Endothelial cell of umbilical vein (primary cell): ENCODE measurements around the gene CCDC136. TPM values are rescaled to one million over a fixed set of nuclear protein-coding genes. Genes with fewer than 3 reads are reported as not detected.

Experiments
- BruUV-seq: library from RNA; stranded (reverse); fragments of 400-500 nt; replicated peaks from 2 replicates; lab custom pipeline; 2021; lab: Mats Ljungman, UMichigan
- CTCF ChIA-PET: fragments of 300-600, 350-600 bp; sonication (Branson Sonifier 250); formaldehyde crosslinking; loops from one replicate; lab custom pipeline; 2021; ENCODE audit warnings: antibody characterized with exemption, inconsistent platforms; lab: Charles Lee
- POLR2A ChIA-PET: fragments of 300-600, 350-600 bp; sonication (Branson Sonifier 250); formaldehyde crosslinking; loops from one replicate; lab custom pipeline; 2021; ENCODE audit warnings: antibody characterized with exemption, inconsistent platforms; lab: Charles Lee
- DNase-seq: peaks from one replicate; pipeline ENCODE4 v3.0.0-alpha.2; 2011; ENCODE audit warnings: low read depth, low spot score
- FAIRE-seq: peaks from 2 replicates; lab custom pipeline; 2011; peaks lifted over from hg19 to GRCh38; lab: Jason Lieb, UNC
- H2AFZ ChIP-seq: 2 replicates; pipeline ENCODE4 v1.6.0; 2012; ENCODE audit warnings: low read depth, low read length, control low read depth, inconsistent platforms
- H3K27ac ChIP-seq: 2 replicates; pipeline ENCODE4 v1.5.1; 2011; ENCODE audit warnings: low read depth, mild to moderate bottlenecking, control low read depth, low read length, moderate library complexity; ENCODE audit not compliant: insufficient read depth
- H3K27me3 ChIP-seq, 2 experiments: 2 replicates each; pipeline versions ENCODE4 v1.6.0 to v1.6.1; 2011; ENCODE audit warnings: low read length in 2 of 2, mixed read lengths in 1 of 2; ENCODE audit not compliant: control insufficient read depth in 2 of 2, insufficient read depth in 2 of 2
- H3K36me3 ChIP-seq, 2 experiments: 2 replicates in 1 of 2; 3 replicates in 1 of 2; pipeline ENCODE4 v1.5.1; 2011; ENCODE audit warnings: low read length in 2 of 2, mild to moderate bottlenecking in 1 of 2, moderate library complexity in 1 of 2; ENCODE audit not compliant: control insufficient read depth in 2 of 2, insufficient read depth in 2 of 2; ENCODE audit errors: extremely low read depth in 1 of 2
- H3K4me1 ChIP-seq: 3 replicates; pipeline ENCODE4 v1.5.1; 2011; ENCODE audit warnings: mild to moderate bottlenecking, low read length; ENCODE audit not compliant: control insufficient read depth, insufficient read depth; ENCODE audit errors: extremely low read depth
- H3K4me2 ChIP-seq: 2 replicates; pipeline ENCODE4 v1.6.1; 2011; ENCODE audit warnings: low read length, control low read depth, mixed read lengths; ENCODE audit not compliant: insufficient read depth
- H3K4me3 ChIP-seq, 3 experiments: fragments of 200-600 bp in 1 of 3; sonication (generic), shearing (Covaris generic) in 1 of 3; replicated peaks in 1 of 3; 2 replicates each; pipeline ENCODE4 v1.5.1; 2011 to 2016; ENCODE audit warnings: control low read depth in 3 of 3, low read length in 3 of 3, mild to moderate bottlenecking in 2 of 3, inconsistent platforms in 1 of 3, low read depth in 1 of 3, moderate library complexity in 1 of 3; ENCODE audit not compliant: insufficient read depth in 1 of 3
- H3K79me2 ChIP-seq: 2 replicates; pipeline ENCODE4 v1.6.0; 2012; ENCODE audit warnings: low read length, inconsistent platforms; ENCODE audit not compliant: control insufficient read depth, insufficient read depth
- H3K9ac ChIP-seq: replicated peaks from 2 replicates; pipeline ENCODE3; 2011; ENCODE audit warnings: low read length, control low read depth; ENCODE audit not compliant: insufficient read depth; ENCODE audit errors: extremely low read depth
- H3K9me1 ChIP-seq: replicated peaks from 3 replicates; pipeline ENCODE4 v1.6.0; 2011; ENCODE audit warnings: mild to moderate bottlenecking, low read length; ENCODE audit not compliant: control insufficient read depth, insufficient read depth; ENCODE audit errors: extremely low read depth
- H3K9me3 ChIP-seq: replicated peaks from 2 replicates; pipeline ENCODE4 v1.5.1; 2012; ENCODE audit warnings: low read length, inconsistent platforms; ENCODE audit not compliant: control insufficient read depth, insufficient read depth
- H4K20me1 ChIP-seq: replicated peaks from 2 replicates; pipeline ENCODE3; 2011; ENCODE audit warnings: mild to moderate bottlenecking, low read length; ENCODE audit not compliant: control insufficient read depth, insufficient read depth; ENCODE audit errors: extremely low read depth
- EZH2 ChIP-seq: IDR thresholded peaks from 2 replicates; pipeline ENCODE4 v1.6.1; 2012; ENCODE audit warnings: borderline replicate concordance, low read depth, mild to moderate bottlenecking, moderate library complexity, low read length, inconsistent platforms; ENCODE audit not compliant: severe bottlenecking
- FOS ChIP-seq: IDR thresholded peaks from 2 replicates; pipeline ENCODE4 v1.6.1; 2011; ENCODE audit warnings: mild to moderate bottlenecking, low read length, moderate library complexity, borderline replicate concordance; ENCODE audit not compliant: insufficient read depth
- GATA2 ChIP-seq: IDR thresholded peaks from 2 replicates; pipeline ENCODE4 v1.7.0; 2011; ENCODE audit warnings: low read depth, mild to moderate bottlenecking, moderate library complexity, mixed read lengths, low read length; ENCODE audit not compliant: insufficient read length, insufficient read depth
- JUN ChIP-seq: IDR thresholded peaks from 2 replicates; pipeline ENCODE4 v1.6.1; 2011; ENCODE audit warnings: borderline replicate concordance, low read depth; ENCODE audit not compliant: insufficient read length, insufficient read depth
- MYC ChIP-seq: IDR thresholded peaks from one replicate; pipeline ENCODE4 v1.6.1; 2011; ENCODE audit warnings: mild to moderate bottlenecking, low read depth, low read length
- POLR2A ChIP-seq: IDR thresholded peaks from 2 replicates; pipeline ENCODE4 v1.6.1; 2012; ENCODE audit warnings: low read depth, mild to moderate bottlenecking, control low read depth, low read length
- POLR2AphosphoS5 ChIP-seq: IDR thresholded peaks from 2 replicates; pipeline ENCODE4 v1.6.1; 2012; ENCODE audit warnings: low read depth, mild to moderate bottlenecking, control low read depth, low read length, moderate library complexity; ENCODE audit not compliant: insufficient read depth
- dilution Hi-C: fragments of 300-500 bp; cut with MboI; formaldehyde crosslinking; loops from one replicate; pipeline ENCODE4 v1.15.0; 2019; ENCODE audit warnings: low sequenced_read_pairs; ENCODE audit not compliant: extremely low pct_ligation_motif_present
- intact Hi-C: fragments of 100-400 bp; cut with micrococcal nuclease; formaldehyde crosslinking; loops from one replicate; pipeline ENCODE4 v1.10.0; 2022
- polyA plus RNA-seq, 4 experiments: library from polyadenylated mRNA; depleted of rRNA in 3 of 4; stranded (reverse) in 3 of 4; unstranded in 1 of 4; fragments of >200 nt; gene quantifications; 2 replicates each; pipeline versions ENCODE4 v1.2.1 to v1.2.3, GENCODE V29; 2011 to 2012; ENCODE audit warnings: missing spikeins in 1 of 4
- total RNA-seq: library from RNA; stranded (reverse); gene quantifications from 2 replicates; pipeline ENCODE4 v1.2.3, GENCODE V29; 2021
- TF ChIP-seq, protein P1 (sequence below): IDR thresholded peaks from 2 replicates; pipeline ENCODE4 v1.6.1; 2011; ENCODE audit not compliant: insufficient read depth, insufficient read length
- TF ChIP-seq, protein P2 (sequence below), 2 donors: IDR thresholded peaks; 1 replicate in 1 of 2; 2 replicates in 1 of 2; pipeline ENCODE4 v1.5.1; 2011; ENCODE audit warnings: low read length in 2 of 2, mild to moderate bottlenecking in 2 of 2, moderate library complexity in 2 of 2, control low read depth in 1 of 2, inconsistent platforms in 1 of 2, low read depth in 1 of 2; ENCODE audit not compliant: insufficient read depth in 1 of 2; ENCODE audit errors: extremely low read depth in 1 of 2

CCDC136 gene
- total and polyA plus RNA-seq, 2 donors (not counting 3 experiments of a cell fraction or from before 2014, with no cell fraction given) = 1.8 to 3.3 TPM

DNA sequence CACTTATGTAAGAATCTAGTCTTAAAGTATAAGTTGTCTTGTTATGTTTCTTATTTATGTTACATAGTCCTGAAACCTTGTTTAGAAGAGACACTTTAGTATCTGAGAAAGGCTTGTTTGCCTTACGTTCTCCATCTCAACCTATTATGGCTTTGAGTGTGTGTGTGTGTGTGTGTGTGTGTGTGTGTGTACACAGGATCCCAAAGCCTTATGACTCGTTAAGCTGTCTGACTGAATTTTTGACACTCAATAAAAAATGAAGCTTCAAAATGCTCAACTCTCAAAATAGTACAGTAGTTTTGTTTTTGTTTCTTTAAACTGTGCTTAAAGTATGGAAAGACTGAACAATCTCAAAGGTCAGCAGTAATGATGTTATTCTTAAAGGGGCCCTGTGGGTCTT, 34.6 kb upstream of the CCDC136 start:
- no peaks in the 10 kb centered on the region for H3K4me1 ChIP-seq
- H3K9me3 ChIP-seq = no peaks in the 10 kb centered on the region
- no peak overlapping the region for H3K4me2 ChIP-seq
- dilution Hi-C loops (no loop called here), intact Hi-C loops (no loop called here)
- FAIRE-seq (no peak), DNase-seq (no peak)
- no TSS peak for BruUV-seq
- H3K4me3 ChIP-seq = no peak overlapping the region
- H3K9me1 ChIP-seq = peaks cover 2% of the 10 kb centered on the region
- ChIA-PET CTCF (interaction anchor here (0.6 to 1.8 kb wide), 2 partner anchors 19 to 412 kb away, joined by 3 to 5 read pairs; partner anchors contain the start of gene CALU), POLR2A (no interaction called here)
- H3K36me3 ChIP-seq = peaks cover 18 to 35% of the 10 kb centered on the region in 2 experiments
- H3K27ac ChIP-seq = no peak overlapping the region
- no peak overlapping the region for H3K9ac ChIP-seq
- no peak for TF ChIP-seq POLR2A
- TF ChIP-seq GATA2 = no peak
- TF ChIP-seq MYC = no peak
- TF ChIP-seq, protein P1, sequence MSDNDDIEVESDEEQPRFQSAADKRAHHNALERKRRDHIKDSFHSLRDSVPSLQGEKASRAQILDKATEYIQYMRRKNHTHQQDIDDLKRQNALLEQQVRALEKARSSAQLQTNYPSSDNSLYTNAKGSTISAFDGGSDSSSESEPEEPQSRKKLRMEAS = no peak
- TF ChIP-seq, protein P2, sequence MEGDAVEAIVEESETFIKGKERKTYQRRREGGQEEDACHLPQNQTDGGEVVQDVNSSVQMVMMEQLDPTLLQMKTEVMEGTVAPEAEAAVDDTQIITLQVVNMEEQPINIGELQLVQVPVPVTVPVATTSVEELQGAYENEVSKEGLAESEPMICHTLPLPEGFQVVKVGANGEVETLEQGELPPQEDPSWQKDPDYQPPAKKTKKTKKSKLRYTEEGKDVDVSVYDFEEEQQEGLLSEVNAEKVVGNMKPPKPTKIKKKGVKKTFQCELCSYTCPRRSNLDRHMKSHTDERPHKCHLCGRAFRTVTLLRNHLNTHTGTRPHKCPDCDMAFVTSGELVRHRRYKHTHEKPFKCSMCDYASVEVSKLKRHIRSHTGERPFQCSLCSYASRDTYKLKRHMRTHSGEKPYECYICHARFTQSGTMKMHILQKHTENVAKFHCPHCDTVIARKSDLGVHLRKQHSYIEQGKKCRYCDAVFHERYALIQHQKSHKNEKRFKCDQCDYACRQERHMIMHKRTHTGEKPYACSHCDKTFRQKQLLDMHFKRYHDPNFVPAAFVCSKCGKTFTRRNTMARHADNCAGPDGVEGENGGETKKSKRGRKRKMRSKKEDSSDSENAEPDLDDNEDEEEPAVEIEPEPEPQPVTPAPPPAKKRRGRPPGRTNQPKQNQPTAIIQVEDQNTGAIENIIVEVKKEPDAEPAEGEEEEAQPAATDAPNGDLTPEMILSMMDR (IDR thresholded peaks at IDR 0.05; ENCODE audit: extremely low read depth in 1 of 2, insufficient read depth in 1 of 2, low read depth in 1 of 2, low read length in 2 of 2) = no peak
- no peak for TF ChIP-seq POLR2AphosphoS5
- no peak for TF ChIP-seq FOS
- TF ChIP-seq EZH2 = no peak
- TF ChIP-seq JUN = no peak
- no peak overlapping the region for H2AFZ ChIP-seq
- H3K27me3 ChIP-seq = no peaks in the 10 kb centered on the region
- peaks cover 8% of the 10 kb centered on the region for H4K20me1 ChIP-seq
- H3K79me2 ChIP-seq = peaks cover 37% of the 10 kb centered on the region
